Cardiac septum (tissue), 1 donor: ENCODE results near the gene IGSF22. TPM values are rescaled to one million over a fixed set of nuclear protein-coding genes. Genes with fewer than 3 reads are reported as not detected.

Source experiments
- DNase-seq: peaks from one replicate; pipeline ENCODE4 v3.0.0-alpha.2; 2020; ENCODE audit warnings: low spot score
- intact Hi-C: fragments of 100-400 bp; cut with DNase I; formaldehyde crosslinking; loops from one replicate; pipeline ENCODE4 v1.14.0; 2022
- long read RNA-seq: library from polyadenylated mRNA; unstranded; transcript quantifications from one replicate; pipeline ENCODE4 v2.0.0, GENCODE V29; 2021
- total RNA-seq: library from RNA; stranded (reverse); fragmentation: NEBNext Ultra II Directional; extraction: Animal tissue kit (Norgen Biotek cat#: 25700); gene quantifications from one replicate; pipeline ENCODE4 v1.2.1, GENCODE V29; 2021
- donor health status: DM: no; HTN: no; CAD: no.

IGSF22 gene
- total RNA-seq: 1.1 TPM
- long read RNA-seq: 0 reads

GRCh38 chr11:18726040-18726439, at the start of gene IGSF22:
IGSF22 (minus strand) TSS chr11:18726188; CDS start chr11:18724236, 1,952 bp downstream.
- intact Hi-C loops: no loop called here
- no peak for DNase-seq

- DNase-seq: no peak
- intact Hi-C loops: no loop called here
These were observed 48.8 kb upstream of the IGSF22 start for GRCh38 chr11:18774801-18775200.

- DNase-seq: no peak
- intact Hi-C loops: no loop called here
These were observed 47.7 kb upstream of the IGSF22 start for GRCh38 chr11:18773681-18774080.

DNA sequence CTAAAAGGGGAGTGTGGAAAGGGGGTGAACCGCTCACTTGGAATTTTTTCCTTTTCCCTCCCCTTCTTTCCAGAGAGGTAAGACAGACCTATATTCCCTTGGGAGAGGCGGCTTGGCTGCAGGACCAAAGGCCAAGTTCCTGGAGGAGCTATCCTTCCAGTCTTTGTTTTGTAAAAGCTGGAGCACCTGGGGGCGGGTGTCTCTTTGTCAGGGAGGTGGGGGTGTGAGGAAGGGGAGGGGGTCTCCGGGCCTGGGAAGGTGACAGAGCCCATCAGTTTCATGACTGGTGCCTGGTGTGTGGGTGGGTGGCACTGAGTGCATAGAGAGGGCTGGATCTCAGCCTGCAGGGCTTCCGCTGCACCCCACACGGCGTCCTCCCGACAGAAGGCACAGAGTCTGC, 47.1 kb upstream of the IGSF22 start:
- no peak for DNase-seq
- intact Hi-C loops: no loop called here

GRCh38 chr11:18772211-18772610, 46.2 kb upstream of the IGSF22 start:
- DNase-seq: no peak
- intact Hi-C loops: no loop called here

- intact Hi-C loops: no loop called here
- DNase-seq: no peak
These were observed 45.5 kb upstream of the IGSF22 start for GRCh38 chr11:18771266-18772035.

DNA sequence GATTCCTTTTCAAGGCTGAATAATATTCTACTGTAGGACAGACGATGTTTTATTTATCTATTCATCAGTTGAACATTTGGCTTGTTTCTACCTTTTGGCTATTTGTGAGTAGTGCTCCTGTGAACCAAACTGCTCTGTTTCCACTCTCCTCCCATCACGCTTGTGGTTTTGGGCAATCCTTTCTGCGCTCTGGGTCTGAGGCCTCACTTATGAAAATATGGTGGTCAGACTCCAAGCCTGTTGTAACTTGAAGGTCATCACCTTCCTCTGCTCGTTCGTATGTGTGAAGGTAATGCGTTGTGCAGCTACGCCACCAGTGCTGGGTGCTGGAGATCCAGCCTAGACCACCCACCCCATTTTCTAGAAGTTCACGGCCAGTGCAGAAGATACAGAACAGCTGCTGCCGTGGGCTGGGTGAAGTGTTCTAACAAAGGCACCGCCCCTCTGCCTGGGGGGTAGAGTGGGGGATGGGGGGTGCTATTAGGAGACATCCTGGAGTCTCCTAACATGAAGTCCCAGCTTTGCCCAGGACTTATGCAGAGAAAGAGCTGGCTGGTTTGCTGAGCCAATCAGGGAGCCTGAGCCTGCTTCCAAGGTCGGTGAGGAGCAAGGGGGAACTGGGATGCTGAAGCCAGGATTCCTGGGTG, 44.6 kb upstream of the IGSF22 start:
- no peak for DNase-seq
- intact Hi-C loops: no loop called here

GRCh38 chr11:18769802-18770456, 43.9 kb upstream of the IGSF22 start:
- intact Hi-C loops: no loop called here

GRCh38 chr11:18768978-18769377, 43.0 kb upstream of the IGSF22 start:
- intact Hi-C loops: no loop called here
- DNase-seq: no peak

More at GRCh38 chr11:18769802-18770456, 43.9 kb upstream of the IGSF22 start:
- no peak for DNase-seq

- no peak for DNase-seq
- intact Hi-C loops: no loop called here
These were observed 42.5 kb upstream of the IGSF22 start for GRCh38 chr11:18768472-18768901.

DNA sequence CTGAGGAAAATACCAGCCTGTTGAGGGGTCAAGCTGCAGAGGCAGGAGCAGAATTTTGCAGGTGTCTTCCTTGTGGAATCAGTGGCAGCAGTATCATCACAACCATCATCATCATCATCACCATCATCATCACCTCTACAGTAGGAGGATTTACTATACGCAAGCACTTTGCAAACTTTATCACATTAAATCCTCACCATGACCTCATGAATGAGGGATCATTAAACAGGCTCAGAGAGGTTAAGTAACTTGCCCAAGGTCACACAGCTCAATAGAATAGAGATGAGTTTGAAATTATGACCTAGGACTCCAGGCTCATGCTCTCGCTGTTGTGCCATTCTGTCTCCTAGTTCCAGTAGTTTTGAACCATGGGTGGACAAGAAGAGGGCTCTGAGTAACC, 40.0 kb upstream of the IGSF22 start:
- intact Hi-C loops: no loop called here
- no peak for DNase-seq

- intact Hi-C loops: no loop called here
- DNase-seq: no peak
These were observed 39.6 kb upstream of the IGSF22 start for GRCh38 chr11:18765554-18765953.

DNA sequence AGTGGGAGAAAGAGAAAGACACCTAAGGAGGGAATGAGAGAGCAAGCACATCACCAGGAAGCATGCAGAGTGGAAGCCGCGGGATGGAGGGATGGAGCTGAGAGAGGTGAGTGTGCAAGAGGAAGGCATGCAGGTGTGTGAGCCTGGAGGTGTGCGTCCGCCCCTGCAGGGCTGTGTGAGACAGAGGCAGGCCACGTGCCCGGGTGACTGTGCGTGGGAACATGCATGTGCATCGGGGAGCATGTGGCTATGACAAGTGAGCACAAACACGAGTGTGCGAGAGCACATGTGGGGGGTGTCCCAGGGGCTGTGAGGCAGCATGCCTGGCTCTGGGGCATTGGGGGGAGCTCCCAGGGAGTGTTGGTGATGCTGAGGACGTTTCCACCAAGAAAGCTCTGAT, 35.8 kb upstream of the IGSF22 start:
- intact Hi-C loops: no loop called here
- DNase-seq: no peak

DNA sequence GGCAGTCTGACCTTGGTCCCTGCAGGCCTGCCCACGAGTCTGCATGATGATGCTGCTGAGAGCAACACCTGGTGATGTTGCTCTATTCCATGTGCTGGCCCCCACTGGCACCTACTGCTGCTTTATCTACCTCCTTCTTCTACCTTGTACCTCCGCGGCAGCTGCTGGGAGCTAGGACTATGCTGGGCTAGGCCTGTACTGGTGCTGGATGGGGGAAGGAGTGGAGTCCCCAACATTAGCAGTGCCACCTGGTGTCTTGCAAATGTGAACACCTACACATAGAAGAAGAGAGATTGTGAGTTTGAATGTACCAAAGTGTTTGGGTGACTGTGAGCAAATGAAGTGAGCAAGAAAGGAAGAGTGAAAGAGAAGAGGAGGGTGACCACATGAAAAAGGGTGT, 35.2 kb upstream of the IGSF22 start:
- DNase-seq: no peak
- intact Hi-C loops: no loop called here

GRCh38 chr11:18757811-18758210, 31.8 kb upstream of the IGSF22 start:
- no peak for DNase-seq
- intact Hi-C loops: no loop called here

DNA sequence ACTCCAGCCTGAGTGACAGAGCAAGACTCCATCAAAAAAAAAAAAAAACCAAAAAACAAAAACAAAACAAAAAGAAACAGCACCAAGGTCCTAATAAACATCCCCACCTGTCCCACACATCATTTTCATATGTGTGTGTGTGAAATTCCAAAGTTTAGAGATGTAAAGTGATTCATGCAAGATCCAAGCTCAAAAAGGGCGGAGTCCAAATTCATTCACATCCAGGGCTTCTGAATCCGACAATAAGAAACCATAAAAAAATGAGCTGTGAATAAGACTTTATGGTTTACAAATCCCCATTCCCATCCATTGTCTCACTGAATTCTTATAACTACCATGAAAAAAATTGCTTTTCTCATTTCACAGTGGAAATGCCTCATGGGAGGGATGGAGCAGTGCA, 30.9 kb upstream of the IGSF22 start:
- no peak for DNase-seq
- intact Hi-C loops: no loop called here

GRCh38 chr11:18754308-18754707, 28.3 kb upstream of the IGSF22 start:
- DNase-seq: no peak
- intact Hi-C loops: no loop called here

GRCh38 chr11:18752502-18752901, 26.5 kb upstream of the IGSF22 start:
- DNase-seq: no peak
- intact Hi-C loops: no loop called here

GRCh38 chr11:18750944-18751343, 25.0 kb upstream of the IGSF22 start:
- DNase-seq: no peak
- intact Hi-C loops: no loop called here

DNA sequence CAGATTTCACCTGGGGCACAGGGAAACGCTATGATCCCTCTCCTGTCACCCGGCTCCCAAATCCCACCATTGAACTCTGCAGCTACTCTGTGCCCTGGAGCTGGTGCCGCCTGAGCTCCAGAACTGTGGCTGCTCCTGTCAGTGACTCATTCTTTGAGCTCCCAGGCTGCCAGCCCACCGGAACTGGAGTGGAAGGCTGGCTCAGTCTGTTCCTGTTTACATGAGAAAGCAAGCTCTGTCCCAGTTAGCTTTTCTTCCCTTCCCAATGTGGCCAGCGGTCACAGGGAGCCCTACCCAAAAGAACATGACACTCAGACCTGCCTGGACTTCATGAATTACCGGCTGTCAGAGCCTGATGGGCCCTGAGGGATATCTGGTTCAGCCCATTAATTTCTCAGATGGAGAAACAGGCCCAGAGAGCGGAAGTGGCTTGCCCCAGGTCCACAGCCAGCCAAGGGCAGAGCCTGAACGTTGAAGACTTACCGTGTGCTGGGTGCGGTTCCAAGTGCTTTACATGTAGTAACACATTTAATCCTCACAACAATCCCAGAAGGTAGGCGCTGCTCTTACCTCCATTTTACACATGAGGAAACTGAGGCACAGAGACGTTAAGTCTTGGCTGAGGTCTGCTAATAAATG, 23.8 kb upstream of the IGSF22 start:
- intact Hi-C loops: no loop called here
- no peak for DNase-seq
